Heart right ventricle (tissue), 16 donors: ENCODE data around the gene TWF2. TPM values are rescaled to one million over a fixed set of nuclear protein-coding genes. Genes with fewer than 3 reads are reported as not detected.

Source experiments
- ATAC-seq, 8 donors: fragments of 200-7000 bp; cut with Tn5 transposase; one replicate each; pipeline ENCODE4 v1.9.1; 2020; ENCODE audit warnings: mild to moderate bottlenecking in 8 of 8, moderate library complexity in 8 of 8, moderate number of reproducible peaks in 1 of 8
- DNase-seq, 2 donors: peaks; one replicate each; pipeline ENCODE4 v3.0.0-alpha.2; 2020
- H3K27ac ChIP-seq, 10 donors: fragments of 200-600 bp; sonication (generic) in 2 of 10; one replicate each; pipeline versions ENCODE4 v1.5.0 to v1.8.0; 2020 to 2022; ENCODE audit warnings: mild to moderate bottlenecking in 3 of 10
- H3K27me3 ChIP-seq, 7 donors: fragments of 200-600 bp; one replicate each; pipeline ENCODE4 v1.8.0; 2021 to 2022; ENCODE audit warnings: mild to moderate bottlenecking in 2 of 7
- H3K36me3 ChIP-seq, 9 donors: fragments of 200-600 bp; sonication (generic) in 1 of 9; one replicate each; pipeline versions ENCODE4 v1.5.0 to v1.8.0; 2020 to 2022; ENCODE audit warnings: mild to moderate bottlenecking in 2 of 9
- H3K4me1 ChIP-seq, 9 donors: fragments of 200-600 bp; sonication (generic) in 1 of 9; one replicate each; pipeline versions ENCODE4 v1.5.0 to v1.8.0; 2020 to 2022; ENCODE audit warnings: mild to moderate bottlenecking in 4 of 9
- H3K4me3 ChIP-seq, 10 donors: fragments of 200-600 bp; sonication (generic) in 2 of 10; one replicate each; pipeline versions ENCODE4 v1.5.0 to v1.8.0; 2020 to 2022; ENCODE audit warnings: mild to moderate bottlenecking in 7 of 10, moderate library complexity in 2 of 10
- H3K9me3 ChIP-seq, 11 donors: fragments of 200-600 bp in 10 of 11; sonication (generic) in 2 of 11; one replicate each; pipeline versions ENCODE4 v1.5.0 to v1.8.0; 2013 to 2022; ENCODE audit warnings: mild to moderate bottlenecking in 2 of 11, control low read depth in 1 of 11, moderate library complexity in 1 of 11
- CTCF ChIP-seq, 9 donors: fragments of 200-600 bp; sonication (generic) in 2 of 9; IDR thresholded peaks; one replicate each; pipeline versions ENCODE4 v1.5.0 to v1.8.0; 2021 to 2022; ENCODE audit warnings: antibody characterized with exemption in 9 of 9, mild to moderate bottlenecking in 5 of 9, moderate library complexity in 1 of 9
- WGBS, 2 donors: extraction: QIAGEN DNeasy Blood & Tissue Kit; methylation state at CpG; one replicate each; pipeline ENCODE4 v1.1.7; 2013; ENCODE audit warnings: inconsistent platforms in 1 of 2; 5-methylcytosine and 5-hydroxymethylcytosine counted together
- intact Hi-C, 10 donors: fragments of 100-400 bp; cut with DNase I; formaldehyde crosslinking; loops; one replicate each; pipeline versions ENCODE4 v1.11.1 to v1.14.2; 2022
- polyA plus RNA-seq, 2 donors: library from polyadenylated mRNA; stranded (reverse); fragments of 200-250 nt; gene quantifications; one replicate each; pipeline ENCODE4 v1.2.3, GENCODE V29; 2013
- total RNA-seq, 10 donors: library from RNA; stranded (reverse); fragmentation: NEBNext Ultra II Directional in 3 of 10; extraction: Animal tissue kit (Norgen Biotek cat#: 25700) in 3 of 10; gene quantifications; one replicate each; pipeline versions ENCODE4 v1.2.1 to v1.2.4, GENCODE V29; 2021 to 2023
- donor health status: Arrhythmogenic right ventricular cardiomyopathy.
- donor health status: ischemic (EF 13 %, LVEDD 7.1; RV severe dilation, severe dysfunction).
- donor health status: healthy with polysubstance abuse.
- donor health status: DM: no; HTN: yes; CAD: no.
- donor health status: DM: no; HTN: no; CAD: no.
- donor health status: ischemic (EF 25% LVEDD 6.9; RV normal size, moderate dysfunction).
- donor health status: ischemic (EF 25% LVEDD 5.7; RV mildly dilated, moderate dysfunction).
- donor health status: healthy.
- donor health status: DM: yes; HTN: yes; CAD: no.
- donor health status: Ischemic cardiomyopathy.
- donor health status: ischemic (EF 35%, LVEDD 5.7; RV mildly dilated, moderate dysfunction).
- donor health status: nonischemic (EF 11% LVEDD 7.7; RV severe dilation, severe dysfunction).
- donor health status: DM: yes; HTN: yes; CAD: no.
- donor health status: PGD.
- donor health status: ischemic (EF 29% LVEDD 5.4; RV normal size, mild dysfunction).
- donor health status: nonischemic (EF 23%, LVEDD 6.1; RV moderate dilation, normal function).

TWF2 gene
- total and polyA plus RNA-seq, 12 donors = 44.7 to 148 (median 96.0) TPM

GRCh38 chr3:52210037-52210436, 28.9 kb downstream of the TWF2 start:
- no peak for TF ChIP-seq CTCF (IDR thresholded peaks at IDR 0.05)
- H3K36me3 ChIP-seq = peaks cover 5 to 100% (median 97%) of the 10 kb centered on the region in 9 donors
- peak overlapping the region in 1 of 10 donors; percentile 22 for H3K27ac ChIP-seq
- no peak overlapping the region for H3K4me3 ChIP-seq
- no peaks in the 10 kb centered on the region for H3K9me3 ChIP-seq
- peaks cover 0 to 15% (median 0%) of the 10 kb centered on the region in 9 donors for H3K4me1 ChIP-seq
- no peaks in the 10 kb centered on the region for H3K27me3 ChIP-seq
- ATAC-seq (no peak), DNase-seq (no peak)
- intact Hi-C loops = loop anchor here in 4 of 10 donors (10.0 kb wide), 2 partner anchors 55 to 205 kb away; partner anchors contain the start of gene POC1A (in 1 of the 4)

GRCh38 chr3:52208556-52208955, 30.4 kb downstream of the TWF2 start:
- WGBS, 2 donors = 92 to 94% methylated on average over 4 of the region's 4 CpGs
- ATAC-seq (no peak), DNase-seq (no peak)
- peaks cover 0 to 20% (median 0%) of the 10 kb centered on the region in 9 donors for H3K4me1 ChIP-seq
- intact Hi-C loops = loop anchor here in 1 of 10 donors (10.0 kb wide), 1 partner anchor 54 kb away; the partner anchor contains the start of gene POC1A
- H3K27ac ChIP-seq = no peak overlapping the region
- H3K4me3 ChIP-seq = no peak overlapping the region
- peaks cover 5 to 100% (median 100%) of the 10 kb centered on the region in 9 donors for H3K36me3 ChIP-seq
- no peaks in the 10 kb centered on the region for H3K27me3 ChIP-seq
- H3K9me3 ChIP-seq = no peaks in the 10 kb centered on the region
- no peak for TF ChIP-seq CTCF (IDR thresholded peaks at IDR 0.05)

GRCh38 chr3:52205727-52206372, 33.1 kb downstream of the TWF2 start:
- ATAC-seq (no peak), DNase-seq (no peak)
- Histone ChIP-seq H3K4me3 (no peak overlapping the region), H3K36me3 (peaks cover 5 to 100% (median 92%) of the 10 kb centered on the region in 9 donors), H3K27me3 (no peaks in the 10 kb centered on the region), H3K4me1 (peaks cover 3 to 46% (median 23%) of the 10 kb centered on the region in 9 donors), H3K9me3 (no peaks in the 10 kb centered on the region), H3K27ac (no peak overlapping the region)
- intact Hi-C loops = loop anchor here in 1 of 10 donors (10.0 kb wide), 1 partner anchor 51 kb away; the partner anchor contains the start of gene POC1A
- 81 to 84% methylated on average over 6 of the region's 6 CpGs for WGBS, 2 donors
- TF ChIP-seq CTCF (IDR thresholded peaks at IDR 0.05) = no peak

GRCh38 chr3:52204337-52205073, 34.5 kb downstream of the TWF2 start:
- Histone ChIP-seq H3K4me1 (peaks cover 3 to 51% (median 37%) of the 10 kb centered on the region in 9 donors), H3K9me3 (no peaks in the 10 kb centered on the region), H3K4me3 (no peak overlapping the region), H3K27ac (no peak overlapping the region), H3K27me3 (no peaks in the 10 kb centered on the region), H3K36me3 (peaks cover 5 to 100% (median 84%) of the 10 kb centered on the region in 9 donors)
- no peak for TF ChIP-seq CTCF (IDR thresholded peaks at IDR 0.05)
- intact Hi-C loops = loop anchor here in 1 of 10 donors (10.0 kb wide), 1 partner anchor 50 kb away; the partner anchor contains the start of gene POC1A
- no peak for ATAC-seq
- 77 to 82% methylated on average over 10 of the region's 10 CpGs for WGBS, 2 donors
- no peak for DNase-seq
